Fibroblast of pulmonary artery (primary cell): ENCODE measurements around the gene CARD14.

Experiments used
- DNase-seq: peaks from one replicate; pipeline ENCODE4 v3.0.0-alpha.2; 2010; ENCODE audit warnings: low read depth
- H3K4me3 ChIP-seq: replicated peaks from 2 replicates; pipeline ENCODE4 v1.5.1; 2011; ENCODE audit warnings: low read depth, mild to moderate bottlenecking, control low read depth, low read length, moderate library complexity
- CTCF ChIP-seq: IDR thresholded peaks from 2 replicates; pipeline ENCODE4 v1.5.1; 2011; ENCODE audit warnings: mild to moderate bottlenecking, control low read depth, low read length, inconsistent platforms; ENCODE audit errors: missing control alignments

CARD14 gene

DNA sequence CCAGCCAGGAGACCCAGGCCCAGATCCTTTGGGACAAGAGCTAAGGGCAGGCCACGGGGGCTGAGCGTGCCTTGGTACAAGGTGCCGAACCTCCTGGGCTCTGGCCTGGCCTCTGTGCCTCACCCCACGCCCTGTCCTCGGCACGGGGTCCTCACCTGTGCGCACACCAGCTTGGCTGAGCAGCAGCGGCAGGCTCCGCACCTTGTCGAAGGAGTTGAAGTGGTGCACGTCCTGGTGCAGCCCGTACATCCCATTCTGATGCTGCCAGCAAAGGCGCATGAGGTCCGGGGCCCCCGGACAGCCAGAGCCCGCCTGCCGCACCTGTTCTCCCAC, 45.0 kb downstream of the CARD14 start:
- no peak for TF ChIP-seq CTCF
- no peak for DNase-seq
- H3K4me3 ChIP-seq, result no peak overlapping the region

- H3K4me3 ChIP-seq, result no peak overlapping the region
- no peak for DNase-seq
- TF ChIP-seq CTCF, result no peak
Observed at GRCh38 chr17:80216473-80217456, 46.9 kb downstream of the CARD14 start.

DNA sequence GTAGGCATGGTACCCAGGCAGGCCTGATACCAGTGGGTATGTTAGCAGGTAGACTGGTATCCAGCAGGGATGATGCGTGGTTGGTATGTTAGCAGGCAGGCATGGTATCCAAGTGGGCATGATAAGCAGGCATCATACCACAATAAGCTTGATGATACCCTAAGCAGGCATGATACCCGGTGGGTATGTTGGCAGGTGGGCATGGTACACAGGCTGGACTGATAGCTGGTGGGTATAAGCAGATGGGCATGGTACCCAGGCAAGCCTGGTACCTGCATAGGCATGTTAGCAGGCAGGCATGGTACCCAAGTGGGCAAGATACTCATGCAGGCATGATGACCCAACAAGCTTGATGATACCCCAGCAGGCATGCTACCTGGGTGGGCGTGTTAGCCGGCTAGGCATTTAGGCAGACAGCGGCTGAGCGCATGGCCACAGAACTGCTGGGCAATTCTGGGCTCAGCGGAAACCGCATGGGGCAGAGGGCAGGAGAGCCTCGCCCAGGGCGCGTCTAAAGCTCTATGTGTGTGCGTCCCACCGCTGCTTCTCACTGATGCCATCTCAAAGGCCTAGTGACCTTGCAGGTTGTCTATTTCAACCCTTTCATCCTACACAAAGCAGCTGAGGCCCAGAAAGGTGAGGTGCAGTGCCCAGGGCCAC, 48.0 kb downstream of the CARD14 start:
- TF ChIP-seq CTCF, result no peak
- no peak overlapping the region for H3K4me3 ChIP-seq
- no peak for DNase-seq

DNA sequence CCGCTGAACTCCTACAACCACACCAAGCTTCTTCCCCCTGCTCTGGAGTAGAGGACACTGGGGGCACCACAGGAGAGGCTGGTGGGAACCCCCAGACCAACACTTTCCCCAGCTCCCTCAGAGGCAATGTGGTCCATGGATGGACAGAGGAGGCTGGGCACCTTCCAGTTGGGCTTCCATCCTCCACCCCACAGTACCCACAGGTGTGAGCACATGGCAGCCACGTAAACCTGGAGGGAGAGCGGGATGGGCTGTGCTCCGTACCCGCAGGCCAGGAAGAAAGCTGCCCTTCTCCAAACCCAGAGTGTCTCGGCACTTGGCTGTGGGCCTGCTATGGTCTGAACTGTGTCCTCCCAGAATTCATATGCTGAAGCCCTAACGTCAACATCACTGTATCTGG, 48.6 kb downstream of the CARD14 start:
- TF ChIP-seq CTCF, result no peak
- no peak for DNase-seq
- H3K4me3 ChIP-seq, result no peak overlapping the region

DNA sequence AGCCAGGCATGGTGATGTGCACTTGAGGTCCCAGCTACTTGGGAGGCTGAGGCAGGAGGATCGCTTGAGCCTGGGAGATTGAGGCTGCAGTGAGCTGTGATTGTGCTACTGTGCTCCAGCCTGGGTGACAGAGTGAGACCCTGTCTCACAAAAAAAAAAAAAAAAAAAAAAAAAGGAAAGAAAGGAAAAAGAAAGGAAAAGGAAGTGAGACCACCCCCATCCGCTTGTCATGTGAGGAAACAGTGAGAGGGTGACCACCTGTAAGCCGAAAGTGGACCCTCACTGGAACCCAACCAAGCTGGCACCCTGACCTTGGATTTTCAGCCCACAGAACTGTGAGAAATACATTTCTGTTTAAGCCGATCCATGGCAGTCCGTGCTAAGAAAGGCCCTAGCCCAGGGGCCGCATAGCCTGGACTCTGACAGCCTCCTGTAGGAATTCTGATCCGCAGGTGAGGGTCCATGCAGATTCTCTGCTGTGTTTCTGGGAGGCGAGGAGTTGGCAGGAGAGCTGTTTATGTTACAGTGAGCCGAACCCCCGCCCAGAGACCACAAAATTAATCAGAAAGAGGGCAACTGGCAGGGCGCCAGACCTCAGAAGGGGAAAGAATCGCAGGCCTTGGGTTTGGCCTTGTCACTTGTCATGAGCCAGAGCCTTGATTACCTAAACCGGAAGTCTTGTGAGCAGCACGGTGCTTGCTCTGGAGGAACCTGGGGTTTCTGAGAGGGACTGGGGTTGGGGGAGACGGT, 49.4 kb downstream of the CARD14 start:
- DNase-seq, result peak; percentile 73

DNA sequence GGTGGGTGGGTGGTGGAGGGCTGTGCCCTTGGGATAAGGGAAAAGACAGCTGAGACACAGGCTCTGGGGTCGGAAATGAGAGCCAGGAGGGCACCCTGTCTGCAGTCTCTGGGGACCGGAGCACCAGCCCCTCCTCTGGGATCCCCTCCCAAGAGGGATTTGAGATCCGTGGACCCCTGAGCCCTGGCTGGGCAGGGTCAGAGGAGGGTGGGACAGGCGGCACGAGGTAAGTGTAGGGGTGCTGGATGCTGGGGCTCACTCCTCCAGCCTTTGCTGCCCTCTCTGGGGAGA, 49.9 kb downstream of the CARD14 start:
- no peak for TF ChIP-seq CTCF
- DNase-seq, result no peak
- H3K4me3 ChIP-seq, result peak overlapping the region; percentile 86

More for the DNA sequence above, 49.4 kb downstream of the CARD14 start:
- peak overlapping the region; percentile 86 for H3K4me3 ChIP-seq
- TF ChIP-seq CTCF, result no peak
